ENCODE measurements around the gene SPRY4. TPM values are rescaled to one million over a fixed set of nuclear protein-coding genes. Genes with fewer than 3 reads are reported as not detected.

Gene SPRY4
- total and polyA plus RNA-seq, 2 of the 4 experiments (the other 2 are of a cell fraction) = 8.4 to 21.0 TPM

GRCh38 chr5:142308358-142308757, 16.5 kb downstream of the SPRY4 start:
- H3K4ac ChIP-seq (ENCODE audit: low read depth, low read length) = no peak overlapping the region
- no peak overlapping the region for H3K23ac ChIP-seq (ENCODE audit: low read depth, low read length)
- TF ChIP-seq CHD1 (IDR thresholded peaks at IDR 0.05; ENCODE audit: low read depth, low read length) = no peak
- no peak for TF ChIP-seq RCOR1 (IDR thresholded peaks at IDR 0.05; ENCODE audit: insufficient replicate concordance, low read length)
- TF ChIP-seq, protein P1, sequence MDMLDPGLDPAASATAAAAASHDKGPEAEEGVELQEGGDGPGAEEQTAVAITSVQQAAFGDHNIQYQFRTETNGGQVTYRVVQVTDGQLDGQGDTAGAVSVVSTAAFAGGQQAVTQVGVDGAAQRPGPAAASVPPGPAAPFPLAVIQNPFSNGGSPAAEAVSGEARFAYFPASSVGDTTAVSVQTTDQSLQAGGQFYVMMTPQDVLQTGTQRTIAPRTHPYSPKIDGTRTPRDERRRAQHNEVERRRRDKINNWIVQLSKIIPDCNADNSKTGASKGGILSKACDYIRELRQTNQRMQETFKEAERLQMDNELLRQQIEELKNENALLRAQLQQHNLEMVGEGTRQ (IDR thresholded peaks at IDR 0.05; ENCODE audit: low read depth, low read length) = no peak
- no peak for TF ChIP-seq MAFK (IDR thresholded peaks at IDR 0.05; ENCODE audit: low read depth, low read length)
- TF ChIP-seq RAD21 (IDR thresholded peaks at IDR 0.05; ENCODE audit: low read length) = no peak
- peaks cover 68% of the 10 kb centered on the region for H4K20me1 ChIP-seq (ENCODE audit: insufficient read depth, low read length)
- H3K4me3 ChIP-seq (ENCODE audit: insufficient read depth, low read depth, low read length) = no peak overlapping the region
- no peak overlapping the region for H2BK15ac ChIP-seq (ENCODE audit: low read depth, low read length)
- no peak overlapping the region for H2BK5ac ChIP-seq (ENCODE audit: low read depth, low read length, poor library complexity, severe bottlenecking)
- no peaks in the 10 kb centered on the region for H3K27me3 ChIP-seq (ENCODE audit: control insufficient read depth, insufficient read depth, low read length)
- in situ Hi-C loops (cut with MboI; ENCODE audit: low sequenced_read_pairs) (no loop called here), dilution Hi-C loops (cut with HindIII; ENCODE audit: low sequenced_read_pairs, unreplicated experiment) (no loop called here), intact Hi-C loops (cut with micrococcal nuclease) (no loop called here)
- no peak overlapping the region for H2AK9ac ChIP-seq (replicated peaks; ENCODE audit: low read depth, low read length, poor library complexity)
- no peak overlapping the region for H3K56ac ChIP-seq (ENCODE audit: extremely low read depth, insufficient read depth, low read length)
- no peak overlapping the region for H2AK5ac ChIP-seq (ENCODE audit: low read depth, low read length)
- 92% methylated on average over 2 of the region's 3 CpGs; no CpG with 5 or more reads in 1 of the 2 experiments for WGBS, 2 experiments (ENCODE audit: extremely low coverage in 2 of 2, insufficient read length in 1 of 2)
- no peaks in the 10 kb centered on the region for H3K9me3 ChIP-seq (ENCODE audit: control insufficient read depth, insufficient read depth, low read length)
- H3K27ac ChIP-seq (ENCODE audit: insufficient read depth, low read length) = no peak overlapping the region
- H2BK120ac ChIP-seq (ENCODE audit: low read depth, low read length) = no peak overlapping the region
- H4K5ac ChIP-seq (ENCODE audit: low read depth, low read length) = no peak overlapping the region
- H2BK20ac ChIP-seq (ENCODE audit: low read depth, low read length) = no peak overlapping the region; the same call in 1 of the 2 replicates
- H3K9ac ChIP-seq (ENCODE audit: low read depth, low read length) = no peak overlapping the region
- CTCF ChIA-PET = no interaction called here
- no peak overlapping the region for H2AFZ ChIP-seq (replicated peaks; ENCODE audit: low read length, poor library complexity)
- H3K14ac ChIP-seq (replicated peaks; ENCODE audit: low read depth, low read length) = no peak overlapping the region
- H3K79me1 ChIP-seq (ENCODE audit: low read depth in 1 of 2, low read length in 2 of 2) = peaks cover 38 to 91% of the 10 kb centered on the region in 2 experiments
- H3K36me3 ChIP-seq (ENCODE audit: control insufficient read depth, insufficient read depth, low read length) = peaks cover 33% of the 10 kb centered on the region
- no TSS peak for BruUV-seq (replicated peaks)
- no peak for DNase-seq
- H3K4me1 ChIP-seq (ENCODE audit: control insufficient read depth, insufficient read depth, low read length) = peaks cover 25% of the 10 kb centered on the region
- no peak overlapping the region for H3K4me2 ChIP-seq (ENCODE audit: low read depth, low read length)
- POLR2A ChIA-PET (ENCODE audit: unreplicated experiment) = no interaction called here
- H4K8ac ChIP-seq (ENCODE audit: low read depth in 2 of 2, low read length in 2 of 2) = peak overlapping the region in 1 of 2 experiments; percentile 12; a peak in 1 of 4 replicates
- H4K91ac ChIP-seq (ENCODE audit: insufficient read depth, low read depth, low read length) = no peak overlapping the region
- H3K9me1 ChIP-seq (ENCODE audit: insufficient read depth, low read length) = peaks cover 43% of the 10 kb centered on the region
- no peak for ATAC-seq (ENCODE audit: low read depth)
- no peak overlapping the region for H3K18ac ChIP-seq (ENCODE audit: low read depth, low read length)

Data from IMR-90 (cell line).